ENCODE measurements around the gene COCH.

GRCh38 chr14:30896435-30896834, 22.1 kb downstream of the COCH start:
- TF ChIP-seq CTCF (IDR thresholded peaks at IDR 0.05; ENCODE audit: low read length) (no peak), EZH2 (IDR thresholded peaks at IDR 0.05; ENCODE audit: borderline replicate concordance, low read length) (no peak)

Measured in OCI-LY1 (cell line).